Lower leg skin (tissue), 3 donors: ENCODE results near the gene PMFBP1.
"Not testable (repeated sequence)": the region's sequence is repeated elsewhere in the genome, so short reads cannot be mapped to it uniquely, and the experiment has no call there.

ENCODE experiments used
- POLR2A ChIP-seq, 2 donors: fragments of 450-650 bp; IDR thresholded peaks; one replicate each; pipeline ENCODE4 v1.6.1; 2016 to 2017; ENCODE audit warnings: antibody characterized with exemption in 2 of 2, mild to moderate bottlenecking in 1 of 2, moderate library complexity in 1 of 2
- TF ChIP-seq, protein P1 (sequence below), 3 donors: fragments of 450-650 bp; IDR thresholded peaks; one replicate each; pipeline ENCODE4 v1.5.1; 2016; ENCODE audit warnings: antibody characterized with exemption in 3 of 3, mild to moderate bottlenecking in 3 of 3, moderate library complexity in 2 of 3

DNA sequence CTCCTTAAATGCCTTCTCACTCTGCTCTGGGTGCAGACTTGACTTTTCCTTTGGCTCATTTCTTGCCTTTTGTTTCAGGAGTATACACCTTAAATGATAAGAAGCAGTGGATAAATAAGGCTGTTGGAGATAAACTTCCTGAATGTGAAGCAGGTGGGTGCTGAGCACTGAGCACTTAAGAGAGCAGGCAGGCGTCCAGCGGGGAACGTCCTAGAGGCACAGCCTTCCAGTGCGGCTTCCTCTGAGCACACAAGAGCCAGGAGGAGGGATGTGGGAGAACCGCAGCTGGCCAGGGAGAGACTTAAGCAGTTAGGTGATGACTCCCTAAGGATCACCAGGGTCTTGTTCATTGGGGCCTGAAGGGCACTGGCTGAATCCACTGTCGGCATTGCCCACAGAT, 96.9 kb downstream of the PMFBP1 start:
- TF ChIP-seq, protein P1, sequence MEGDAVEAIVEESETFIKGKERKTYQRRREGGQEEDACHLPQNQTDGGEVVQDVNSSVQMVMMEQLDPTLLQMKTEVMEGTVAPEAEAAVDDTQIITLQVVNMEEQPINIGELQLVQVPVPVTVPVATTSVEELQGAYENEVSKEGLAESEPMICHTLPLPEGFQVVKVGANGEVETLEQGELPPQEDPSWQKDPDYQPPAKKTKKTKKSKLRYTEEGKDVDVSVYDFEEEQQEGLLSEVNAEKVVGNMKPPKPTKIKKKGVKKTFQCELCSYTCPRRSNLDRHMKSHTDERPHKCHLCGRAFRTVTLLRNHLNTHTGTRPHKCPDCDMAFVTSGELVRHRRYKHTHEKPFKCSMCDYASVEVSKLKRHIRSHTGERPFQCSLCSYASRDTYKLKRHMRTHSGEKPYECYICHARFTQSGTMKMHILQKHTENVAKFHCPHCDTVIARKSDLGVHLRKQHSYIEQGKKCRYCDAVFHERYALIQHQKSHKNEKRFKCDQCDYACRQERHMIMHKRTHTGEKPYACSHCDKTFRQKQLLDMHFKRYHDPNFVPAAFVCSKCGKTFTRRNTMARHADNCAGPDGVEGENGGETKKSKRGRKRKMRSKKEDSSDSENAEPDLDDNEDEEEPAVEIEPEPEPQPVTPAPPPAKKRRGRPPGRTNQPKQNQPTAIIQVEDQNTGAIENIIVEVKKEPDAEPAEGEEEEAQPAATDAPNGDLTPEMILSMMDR (IDR thresholded peaks at IDR 0.05), result not testable (repeated sequence)
- not testable (repeated sequence) for TF ChIP-seq POLR2A (IDR thresholded peaks at IDR 0.05)
